PC-9 (cell line): Measurements from ENCODE around the gene ZNF497.

Experiments used
- EZH2 ChIP-seq: fragments of 200-600 bp; sonication (generic); IDR thresholded peaks from 2 replicates; pipeline ENCODE4 v1.8.0; 2017; ENCODE audit warnings: antibody characterized with exemption, low read depth
- TF ChIP-seq, protein P1 (sequence below): fragments of 200-600 bp; sonication (generic); conservative IDR thresholded peaks from 2 replicates; pipeline ENCODE4 v1.6.1; 2017; ENCODE audit warnings: mixed run types, antibody characterized with exemption, mild to moderate bottlenecking, moderate library complexity

DNA sequence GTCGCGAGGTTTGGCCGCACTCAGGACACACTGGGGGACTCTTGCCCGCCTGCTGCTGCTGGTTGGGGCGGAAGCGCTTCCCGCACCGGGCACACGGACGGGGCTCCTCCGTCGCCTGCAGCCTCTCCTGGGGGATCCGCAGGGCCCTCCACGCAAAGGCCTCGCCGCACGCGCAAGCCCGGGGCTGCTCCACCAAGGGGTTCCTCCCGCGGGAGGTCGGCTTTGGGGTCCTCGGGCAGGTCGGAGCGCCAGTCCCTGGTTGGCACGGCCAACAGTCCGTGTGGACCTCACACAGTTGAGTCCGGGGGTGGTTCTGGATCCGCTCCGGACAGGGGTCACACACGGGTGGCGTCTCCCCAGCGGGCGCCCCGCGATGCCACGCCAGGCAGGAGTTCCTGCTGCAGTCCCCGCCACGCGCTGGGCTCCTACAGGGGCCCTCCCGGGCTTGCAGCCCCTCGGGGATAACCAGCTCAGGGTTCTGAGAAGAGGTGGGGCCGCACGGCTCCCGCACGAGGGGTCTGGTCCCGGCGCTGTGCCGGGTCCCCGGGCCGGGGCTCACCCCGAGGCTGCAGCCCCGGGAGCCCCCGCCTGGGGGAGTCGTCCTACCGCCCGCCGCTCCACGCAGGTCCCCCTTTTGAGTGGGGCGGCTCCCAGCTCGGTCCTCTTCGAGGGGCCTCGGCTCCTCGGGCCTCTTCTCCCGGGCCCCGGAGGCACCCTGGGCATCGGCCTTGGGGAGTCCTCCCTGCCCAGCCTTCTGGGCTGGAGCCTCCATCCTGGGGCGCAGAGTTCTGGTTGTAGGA, 6.2 kb upstream of the ZNF497 start:
- no peak for TF ChIP-seq EZH2
- TF ChIP-seq, protein P1, sequence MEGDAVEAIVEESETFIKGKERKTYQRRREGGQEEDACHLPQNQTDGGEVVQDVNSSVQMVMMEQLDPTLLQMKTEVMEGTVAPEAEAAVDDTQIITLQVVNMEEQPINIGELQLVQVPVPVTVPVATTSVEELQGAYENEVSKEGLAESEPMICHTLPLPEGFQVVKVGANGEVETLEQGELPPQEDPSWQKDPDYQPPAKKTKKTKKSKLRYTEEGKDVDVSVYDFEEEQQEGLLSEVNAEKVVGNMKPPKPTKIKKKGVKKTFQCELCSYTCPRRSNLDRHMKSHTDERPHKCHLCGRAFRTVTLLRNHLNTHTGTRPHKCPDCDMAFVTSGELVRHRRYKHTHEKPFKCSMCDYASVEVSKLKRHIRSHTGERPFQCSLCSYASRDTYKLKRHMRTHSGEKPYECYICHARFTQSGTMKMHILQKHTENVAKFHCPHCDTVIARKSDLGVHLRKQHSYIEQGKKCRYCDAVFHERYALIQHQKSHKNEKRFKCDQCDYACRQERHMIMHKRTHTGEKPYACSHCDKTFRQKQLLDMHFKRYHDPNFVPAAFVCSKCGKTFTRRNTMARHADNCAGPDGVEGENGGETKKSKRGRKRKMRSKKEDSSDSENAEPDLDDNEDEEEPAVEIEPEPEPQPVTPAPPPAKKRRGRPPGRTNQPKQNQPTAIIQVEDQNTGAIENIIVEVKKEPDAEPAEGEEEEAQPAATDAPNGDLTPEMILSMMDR, result no peak
